OCI-LY3 (cell line): ENCODE measurements around the gene FAM241B.

Source experiments
- CTCF ChIP-seq: fragments of 200-600, 300-600 bp; sonication (generic); IDR thresholded peaks from 2 replicates; pipeline ENCODE4 v1.5.1; 2014; ENCODE audit warnings: antibody characterized with exemption, low read length, low read depth
- EZH2phosphoT487 ChIP-seq: fragments of 200-600 bp; shearing (Covaris generic); IDR thresholded peaks from 2 replicates; pipeline ENCODE4 v1.6.1; 2018; ENCODE audit warnings: antibody characterized with exemption, mixed run types, low read depth

DNA sequence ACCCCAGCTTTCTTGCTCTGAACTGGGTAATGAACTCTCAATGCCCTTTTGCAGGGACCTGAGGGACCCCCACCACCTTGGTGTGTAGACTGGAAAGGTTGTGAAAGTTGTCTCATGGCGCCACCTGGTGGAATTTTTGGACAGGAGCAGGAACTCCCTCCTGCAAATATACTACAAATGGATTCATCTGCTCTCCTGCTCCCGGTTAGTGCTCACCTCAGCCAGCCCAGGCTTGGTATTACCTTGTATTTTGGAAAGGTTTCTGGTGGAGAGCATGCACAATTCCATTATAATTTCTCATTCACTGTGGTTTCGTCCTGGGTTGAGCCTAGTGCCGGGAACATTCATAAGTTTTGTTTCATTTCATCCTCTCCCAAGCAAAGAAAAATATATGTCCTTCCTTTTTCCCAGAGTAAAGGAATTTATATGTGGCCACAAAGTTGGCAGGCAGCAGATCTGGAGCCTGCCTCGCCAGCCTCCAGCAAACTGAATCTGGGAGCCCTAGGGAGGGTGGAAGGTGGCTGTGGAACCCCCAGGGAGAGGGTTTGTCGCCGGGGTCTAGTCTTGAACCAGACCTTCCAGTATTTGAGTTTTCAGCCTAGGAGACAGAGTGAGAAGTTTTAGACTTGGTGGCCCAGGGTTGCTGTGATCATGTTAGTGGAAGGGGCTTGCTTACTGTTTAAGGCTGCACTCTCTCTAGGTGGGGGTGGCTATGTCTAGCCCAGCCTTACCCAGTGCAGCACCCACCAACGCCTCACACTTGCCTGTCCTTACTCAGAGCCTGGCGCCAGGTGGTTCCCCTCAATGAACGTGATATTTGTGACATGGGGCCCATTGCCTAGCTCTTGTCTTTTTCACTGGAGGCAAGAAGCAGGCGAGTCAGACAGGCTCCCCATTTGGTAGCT lies 9.5 kb downstream of the FAM241B start:
- peak; percentile 79 for TF ChIP-seq CTCF
- TF ChIP-seq EZH2phosphoT487, result no peak
